SK-N-SH treated with all-trans-retinoic acid at 6 μM for 48 hours (cell line): Measurements from ENCODE around the gene VCAN.

Source experiments
- ARNTL ChIP-seq: fragments of 450-650 bp; formaldehyde crosslinking; IDR thresholded peaks from 2 replicates; pipeline ENCODE4 v1.5.0; 2020; ENCODE audit warnings: low read depth, mild to moderate bottlenecking, moderate library complexity, borderline replicate concordance
- GLIS3 ChIP-seq: fragments of 250-450 bp; sonication (Bioruptor Pico); IDR thresholded peaks from 2 replicates; pipeline ENCODE4 v1.5.0; 2020; ENCODE audit warnings: mild to moderate bottlenecking, moderate library complexity
- PPARA ChIP-seq: fragments of 250-450 bp; sonication (Bioruptor Pico); IDR thresholded peaks from 2 replicates; pipeline ENCODE4 v1.5.0; 2020; ENCODE audit warnings: mild to moderate bottlenecking, borderline replicate concordance
- RARB ChIP-seq: fragments of 250-450 bp; sonication (Bioruptor Pico); IDR thresholded peaks from 2 replicates; pipeline ENCODE4 v1.8.0; 2021; ENCODE audit warnings: mild to moderate bottlenecking, moderate library complexity
- SNAI2 ChIP-seq: fragments of 250-450 bp; sonication (Bioruptor Pico); IDR thresholded peaks from 2 replicates; pipeline ENCODE4 v1.5.0; 2020; ENCODE audit warnings: mild to moderate bottlenecking, moderate library complexity
- TCF4 ChIP-seq: fragments of 250-450 bp; sonication (Bioruptor Pico); IDR thresholded peaks from 2 replicates; pipeline ENCODE4 v1.8.0; 2021; ENCODE audit warnings: mild to moderate bottlenecking, moderate library complexity, borderline replicate concordance
- ZC3H10 ChIP-seq: fragments of 250-450 bp; sonication (Bioruptor Pico); IDR thresholded peaks from 2 replicates; pipeline ENCODE4 v1.5.1; 2021; ENCODE audit warnings: mild to moderate bottlenecking, moderate library complexity
- ZFP3 ChIP-seq: fragments of 250-450 bp; sonication (Bioruptor Pico); IDR thresholded peaks from 2 replicates; pipeline ENCODE4 v1.5.0; 2020; ENCODE audit warnings: mild to moderate bottlenecking, moderate library complexity
- TF ChIP-seq, protein P1 (sequence below): fragments of 250-450 bp; sonication (Bioruptor Pico); IDR thresholded peaks from 2 replicates; pipeline ENCODE4 v1.8.0; 2020; ENCODE audit warnings: mild to moderate bottlenecking, moderate library complexity, borderline replicate concordance
- TF ChIP-seq, protein P2 (sequence below): fragments of 250-450 bp; sonication (Bioruptor Pico); IDR thresholded peaks from 2 replicates; pipeline ENCODE4 v1.8.0; 2021; ENCODE audit warnings: low read depth, mild to moderate bottlenecking, moderate library complexity, borderline replicate concordance
- TF ChIP-seq, protein P3 (sequence below): fragments of 250-450 bp; sonication (Bioruptor Pico); IDR thresholded peaks from 2 replicates; pipeline ENCODE4 v1.5.1; 2020; ENCODE audit warnings: low read depth, mild to moderate bottlenecking, moderate library complexity

DNA sequence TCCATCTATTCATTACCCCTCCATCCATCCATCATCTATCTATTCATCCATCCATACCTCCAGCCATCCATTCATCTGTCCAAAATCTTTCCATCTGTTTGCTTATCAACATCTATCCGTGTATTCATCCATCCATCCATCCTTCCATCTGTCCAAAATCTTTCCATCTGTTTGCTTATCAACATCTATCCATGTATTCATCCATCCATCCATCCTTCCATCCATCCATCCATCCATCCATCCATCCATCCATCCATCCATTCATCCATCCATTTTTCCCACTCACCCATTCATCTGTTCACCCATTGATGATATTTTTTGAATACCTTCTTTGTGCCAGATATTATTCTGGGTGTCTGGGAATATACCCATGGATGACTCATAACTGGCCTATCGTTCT is 12.8 kb downstream of the VCAN start:
- TF ChIP-seq GLIS3 (CRISPR knock-in tag) (no peak), TCF4 (CRISPR knock-in tag) (no peak), PPARA (CRISPR knock-in tag) (no peak), ARNTL (CRISPR knock-in tag) (no peak), ZC3H10 (no peak), RARB (CRISPR knock-in tag) (no peak), SNAI2 (CRISPR knock-in tag) (no peak), ZFP3 (CRISPR knock-in tag) (no peak)
- TF ChIP-seq, protein P1, sequence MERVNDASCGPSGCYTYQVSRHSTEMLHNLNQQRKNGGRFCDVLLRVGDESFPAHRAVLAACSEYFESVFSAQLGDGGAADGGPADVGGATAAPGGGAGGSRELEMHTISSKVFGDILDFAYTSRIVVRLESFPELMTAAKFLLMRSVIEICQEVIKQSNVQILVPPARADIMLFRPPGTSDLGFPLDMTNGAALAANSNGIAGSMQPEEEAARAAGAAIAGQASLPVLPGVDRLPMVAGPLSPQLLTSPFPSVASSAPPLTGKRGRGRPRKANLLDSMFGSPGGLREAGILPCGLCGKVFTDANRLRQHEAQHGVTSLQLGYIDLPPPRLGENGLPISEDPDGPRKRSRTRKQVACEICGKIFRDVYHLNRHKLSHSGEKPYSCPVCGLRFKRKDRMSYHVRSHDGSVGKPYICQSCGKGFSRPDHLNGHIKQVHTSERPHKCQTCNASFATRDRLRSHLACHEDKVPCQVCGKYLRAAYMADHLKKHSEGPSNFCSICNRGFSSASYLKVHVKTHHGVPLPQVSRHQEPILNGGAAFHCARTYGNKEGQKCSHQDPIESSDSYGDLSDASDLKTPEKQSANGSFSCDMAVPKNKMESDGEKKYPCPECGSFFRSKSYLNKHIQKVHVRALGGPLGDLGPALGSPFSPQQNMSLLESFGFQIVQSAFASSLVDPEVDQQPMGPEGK: no peak
- TF ChIP-seq, protein P2, sequence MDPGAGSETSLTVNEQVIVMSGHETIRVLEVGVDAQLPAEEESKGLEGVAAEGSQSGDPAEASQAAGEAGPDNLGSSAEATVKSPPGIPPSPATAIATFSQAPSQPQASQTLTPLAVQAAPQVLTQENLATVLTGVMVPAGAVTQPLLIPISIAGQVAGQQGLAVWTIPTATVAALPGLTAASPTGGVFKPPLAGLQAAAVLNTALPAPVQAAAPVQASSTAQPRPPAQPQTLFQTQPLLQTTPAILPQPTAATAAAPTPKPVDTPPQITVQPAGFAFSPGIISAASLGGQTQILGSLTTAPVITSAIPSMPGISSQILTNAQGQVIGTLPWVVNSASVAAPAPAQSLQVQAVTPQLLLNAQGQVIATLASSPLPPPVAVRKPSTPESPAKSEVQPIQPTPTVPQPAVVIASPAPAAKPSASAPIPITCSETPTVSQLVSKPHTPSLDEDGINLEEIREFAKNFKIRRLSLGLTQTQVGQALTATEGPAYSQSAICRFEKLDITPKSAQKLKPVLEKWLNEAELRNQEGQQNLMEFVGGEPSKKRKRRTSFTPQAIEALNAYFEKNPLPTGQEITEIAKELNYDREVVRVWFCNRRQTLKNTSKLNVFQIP (CRISPR knock-in tag): no peak
- TF ChIP-seq, protein P3, sequence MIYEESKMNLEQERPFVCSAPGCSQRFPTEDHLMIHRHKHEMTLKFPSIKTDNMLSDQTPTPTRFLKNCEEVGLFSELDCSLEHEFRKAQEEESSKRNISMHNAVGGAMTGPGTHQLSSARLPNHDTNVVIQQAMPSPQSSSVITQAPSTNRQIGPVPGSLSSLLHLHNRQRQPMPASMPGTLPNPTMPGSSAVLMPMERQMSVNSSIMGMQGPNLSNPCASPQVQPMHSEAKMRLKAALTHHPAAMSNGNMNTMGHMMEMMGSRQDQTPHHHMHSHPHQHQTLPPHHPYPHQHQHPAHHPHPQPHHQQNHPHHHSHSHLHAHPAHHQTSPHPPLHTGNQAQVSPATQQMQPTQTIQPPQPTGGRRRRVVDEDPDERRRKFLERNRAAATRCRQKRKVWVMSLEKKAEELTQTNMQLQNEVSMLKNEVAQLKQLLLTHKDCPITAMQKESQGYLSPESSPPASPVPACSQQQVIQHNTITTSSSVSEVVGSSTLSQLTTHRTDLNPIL (CRISPR knock-in tag): no peak
